Inferior parietal cortex (tissue), 1 donor: ENCODE results near the gene PKHD1.
A peak's percentile ranks its signal among the peaks of the same experiment; 100 is the strongest.
"Not testable (repeated sequence)": the region's sequence is repeated elsewhere in the genome, so short reads cannot be mapped to it uniquely, and the experiment has no call there.

Experiments used
- DNase-seq: peaks from one replicate; pipeline ENCODE4 v3.0.0-alpha.2; 2016; ENCODE audit errors: extremely low spot score

PKHD1 gene

GRCh38 chr6:51854876-51855275 lies 232.5 kb downstream of the PKHD1 start:
- DNase-seq = no peak

- no peak for DNase-seq
Observed at GRCh38 chr6:51854347-51854746, 233.1 kb downstream of the PKHD1 start.

GRCh38 chr6:51853109-51853508 lies 234.3 kb downstream of the PKHD1 start:
- DNase-seq = not testable (repeated sequence)

- DNase-seq = no peak
Observed at GRCh38 chr6:51846531-51846930, 240.9 kb downstream of the PKHD1 start.

- no peak for DNase-seq
Observed at GRCh38 chr6:51844336-51844735, 243.1 kb downstream of the PKHD1 start.

- no peak for DNase-seq
Observed at GRCh38 chr6:51843456-51844056, 243.9 kb downstream of the PKHD1 start.

GRCh38 chr6:51842804-51843378 lies 244.5 kb downstream of the PKHD1 start:
- DNase-seq = peak; percentile 11

- no peak for DNase-seq
Observed at GRCh38 chr6:51842061-51842803, 245.2 kb downstream of the PKHD1 start.

GRCh38 chr6:51841626-51842025 lies 245.8 kb downstream of the PKHD1 start:
- no peak for DNase-seq

GRCh38 chr6:51839726-51840374 lies 247.6 kb downstream of the PKHD1 start:
- DNase-seq = no peak

GRCh38 chr6:51830666-51831065 lies 256.7 kb downstream of the PKHD1 start:
- no peak for DNase-seq

GRCh38 chr6:51827580-51827979 lies 259.8 kb downstream of the PKHD1 start:
- DNase-seq = no peak

GRCh38 chr6:51824940-51825339 lies 262.5 kb downstream of the PKHD1 start:
- DNase-seq = no peak

- DNase-seq = no peak
Observed at GRCh38 chr6:51820555-51820954, 266.9 kb downstream of the PKHD1 start.

- DNase-seq = no peak
Observed at GRCh38 chr6:51818520-51819022, 268.8 kb downstream of the PKHD1 start.

GRCh38 chr6:51817832-51818231 lies 269.6 kb downstream of the PKHD1 start:
- no peak for DNase-seq

GRCh38 chr6:51814418-51814817 lies 273.0 kb downstream of the PKHD1 start:
- DNase-seq = no peak

- DNase-seq = no peak
Observed at GRCh38 chr6:51813904-51814303, 273.5 kb downstream of the PKHD1 start.

GRCh38 chr6:51812231-51812630 lies 275.2 kb downstream of the PKHD1 start:
- no peak for DNase-seq

- no peak for DNase-seq
Observed at GRCh38 chr6:51805517-51805916, 281.9 kb downstream of the PKHD1 start.

- no peak for DNase-seq
Observed at GRCh38 chr6:51800603-51801002, 286.8 kb downstream of the PKHD1 start.

- no peak for DNase-seq
Observed at GRCh38 chr6:51793393-51793792, 294.0 kb downstream of the PKHD1 start.
